HG03558 (cell line): Measurements from ENCODE around the gene NCAPG2.

Experiments used
- ATAC-seq: cut with Tn5 transposase; IDR thresholded peaks from one replicate; pipeline ENCODE4 v1.9.1; 2021; ENCODE audit warnings: moderate number of reproducible peaks; ENCODE audit not compliant: unreplicated experiment; ENCODE audit errors: extremely low read depth

The NCAPG2 gene

GRCh38 chr7:158603773-158604755, 100.5 kb downstream of the NCAPG2 start:
- ATAC-seq, result no peak

DNA sequence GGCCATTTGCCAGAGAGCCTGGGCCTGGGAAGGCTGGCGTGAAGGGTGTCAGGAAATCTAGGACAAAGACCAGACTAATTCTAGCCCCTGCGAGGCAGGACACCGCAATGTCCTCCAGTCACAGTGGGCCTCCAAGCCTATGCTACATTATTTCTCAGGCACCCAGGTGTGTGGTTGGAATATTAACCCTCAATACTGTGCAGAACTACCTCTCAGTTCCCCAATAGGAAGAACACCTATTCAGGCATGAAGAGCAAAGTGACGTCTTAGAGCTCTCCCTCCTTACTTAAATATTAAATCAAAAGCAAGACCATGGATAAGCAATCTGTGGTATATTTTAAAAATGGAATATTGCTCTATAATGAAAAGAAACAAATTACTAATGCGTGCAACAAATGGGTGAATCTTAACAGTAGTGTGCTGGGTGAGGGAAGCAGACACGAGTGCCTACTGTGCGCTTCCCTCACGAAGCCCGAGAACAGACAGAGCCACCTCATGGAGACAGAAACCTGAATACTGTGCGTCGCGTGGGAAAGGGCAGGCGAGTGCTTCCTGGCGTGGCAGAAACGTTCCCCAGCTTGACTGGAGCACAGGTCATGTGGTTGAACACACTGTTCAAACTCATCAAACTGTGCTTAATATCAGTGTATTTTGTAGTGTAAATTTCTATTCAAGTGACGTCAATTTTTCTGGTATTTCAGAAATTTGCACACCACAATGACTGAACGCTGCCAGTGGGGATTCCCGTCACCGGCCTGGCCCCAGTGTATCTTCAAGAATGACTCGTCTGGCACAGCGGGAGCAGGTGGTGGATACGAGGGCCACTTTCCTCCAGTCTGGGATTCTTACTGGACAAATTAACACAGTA, 101.5 kb downstream of the NCAPG2 start:
- ATAC-seq, result no peak

- ATAC-seq, result no peak
Observed at GRCh38 chr7:158602041-158602440, 102.6 kb downstream of the NCAPG2 start.

DNA sequence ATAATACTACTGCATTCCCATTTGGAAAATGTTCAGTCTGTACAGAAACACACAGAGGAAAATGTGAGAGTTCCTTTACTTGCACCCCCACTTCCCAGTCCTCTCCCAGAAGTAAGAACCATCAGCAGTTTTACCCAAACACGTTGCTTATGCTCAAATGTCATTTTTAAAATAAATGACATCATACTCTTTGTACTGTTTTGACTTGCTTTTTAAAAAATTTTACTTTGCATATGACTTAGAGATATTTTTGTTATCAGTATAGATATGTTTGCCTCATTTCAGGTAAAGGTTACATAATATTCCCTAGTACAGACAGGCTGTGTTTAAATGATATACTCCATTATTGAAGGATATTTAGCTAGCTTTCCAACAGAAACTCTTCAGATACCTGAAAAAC, 103.5 kb downstream of the NCAPG2 start:
- no peak for ATAC-seq

GRCh38 chr7:158596745-158597144, 107.9 kb downstream of the NCAPG2 start:
- ATAC-seq, result no peak

DNA sequence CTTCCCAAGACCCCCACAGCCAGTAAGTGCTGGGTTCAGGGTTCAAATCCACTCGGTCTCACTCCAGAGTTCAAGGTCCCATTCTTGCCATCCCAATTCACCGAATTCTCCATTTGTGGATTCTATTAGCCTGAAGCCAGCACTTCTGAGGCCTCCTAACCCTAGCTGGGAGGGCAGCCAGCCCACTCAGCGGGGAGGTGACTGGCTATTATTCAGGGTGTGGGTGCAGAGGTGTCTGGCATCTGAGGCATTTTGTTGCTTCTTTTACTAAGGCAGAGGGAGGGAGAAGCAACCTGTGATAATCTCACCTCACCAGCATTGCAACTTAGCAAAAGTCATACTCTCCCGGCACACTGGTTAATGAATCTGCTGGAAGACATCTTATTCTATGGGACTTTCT, 108.3 kb downstream of the NCAPG2 start:
- no peak for ATAC-seq

GRCh38 chr7:158595068-158595467, 109.5 kb downstream of the NCAPG2 start:
- ATAC-seq, result no peak

DNA sequence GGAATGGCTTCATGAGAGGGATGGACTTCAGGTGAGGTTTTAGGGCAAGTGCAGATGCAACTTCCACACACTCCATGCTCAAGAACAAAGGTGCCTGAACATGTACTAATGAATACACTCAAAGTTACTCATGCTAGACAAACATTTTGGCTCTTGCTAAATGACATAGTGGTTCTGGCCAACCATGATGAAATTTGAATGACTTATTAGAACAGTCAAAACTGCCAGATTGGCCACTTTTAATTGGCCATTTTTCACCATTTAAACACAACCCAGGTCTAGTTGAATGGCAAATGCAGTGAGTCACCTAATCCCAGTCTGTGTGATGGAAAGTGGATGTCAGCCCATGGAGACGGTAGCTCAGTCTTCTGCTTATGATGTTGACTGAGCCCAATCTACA, 112.1 kb downstream of the NCAPG2 start:
- no peak for ATAC-seq

DNA sequence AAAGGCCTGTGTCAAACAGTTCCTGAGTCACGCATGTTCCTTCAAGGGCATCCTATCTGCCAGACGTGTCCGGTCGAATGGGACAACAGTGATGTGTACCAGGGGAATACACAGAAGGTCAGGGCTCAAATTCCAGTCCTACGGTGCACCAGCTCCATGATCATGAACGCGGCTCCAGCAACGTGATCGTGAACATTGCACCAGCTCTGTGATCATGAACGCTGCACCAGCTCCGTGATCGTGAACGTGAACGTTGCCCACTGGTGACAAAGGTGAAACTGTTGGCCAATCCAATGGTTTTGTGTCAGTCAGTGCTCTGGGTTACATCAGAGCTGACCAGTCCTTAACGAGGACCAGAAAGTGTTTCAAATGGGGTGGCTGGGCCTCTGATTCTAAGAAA, 112.7 kb downstream of the NCAPG2 start:
- ATAC-seq, result no peak

DNA sequence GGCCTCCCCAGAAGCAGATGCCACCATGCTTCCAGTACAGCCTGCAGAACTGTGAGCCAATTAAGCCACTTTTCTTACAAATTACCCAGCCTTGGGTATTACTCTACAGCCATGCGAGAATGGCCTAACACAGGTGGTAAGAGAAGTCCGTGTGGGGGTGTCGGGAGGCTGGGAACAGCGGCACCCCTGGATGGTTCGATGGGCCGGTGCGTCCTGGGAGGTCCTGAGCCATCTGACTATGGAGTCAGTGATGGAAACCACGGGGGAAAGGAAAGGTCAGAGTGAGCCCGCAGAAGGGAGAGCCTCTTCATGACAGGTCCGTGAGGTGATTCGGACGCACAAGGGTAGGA, 114.4 kb downstream of the NCAPG2 start:
- ATAC-seq, result no peak

DNA sequence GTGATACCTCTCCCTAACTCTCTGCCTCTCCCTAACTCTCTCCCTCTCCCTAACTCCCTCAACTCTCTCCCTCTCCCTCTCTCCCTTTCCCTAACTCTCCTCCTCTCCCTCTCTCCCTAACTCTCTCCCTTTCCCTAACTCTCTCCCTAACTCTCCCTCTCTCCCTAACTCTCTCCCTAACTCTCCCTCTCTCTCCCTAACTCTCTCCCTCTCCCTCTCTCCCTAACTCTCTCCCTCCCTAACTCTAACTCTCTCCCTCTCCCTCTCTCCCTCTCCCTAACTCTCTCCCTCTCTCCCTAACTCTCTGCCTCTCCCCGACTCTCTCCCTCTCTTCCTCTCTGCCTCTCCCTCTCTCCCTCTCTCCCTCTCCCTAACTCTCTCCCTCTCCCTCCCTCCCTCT, 115.0 kb downstream of the NCAPG2 start:
- ATAC-seq, result no peak

DNA sequence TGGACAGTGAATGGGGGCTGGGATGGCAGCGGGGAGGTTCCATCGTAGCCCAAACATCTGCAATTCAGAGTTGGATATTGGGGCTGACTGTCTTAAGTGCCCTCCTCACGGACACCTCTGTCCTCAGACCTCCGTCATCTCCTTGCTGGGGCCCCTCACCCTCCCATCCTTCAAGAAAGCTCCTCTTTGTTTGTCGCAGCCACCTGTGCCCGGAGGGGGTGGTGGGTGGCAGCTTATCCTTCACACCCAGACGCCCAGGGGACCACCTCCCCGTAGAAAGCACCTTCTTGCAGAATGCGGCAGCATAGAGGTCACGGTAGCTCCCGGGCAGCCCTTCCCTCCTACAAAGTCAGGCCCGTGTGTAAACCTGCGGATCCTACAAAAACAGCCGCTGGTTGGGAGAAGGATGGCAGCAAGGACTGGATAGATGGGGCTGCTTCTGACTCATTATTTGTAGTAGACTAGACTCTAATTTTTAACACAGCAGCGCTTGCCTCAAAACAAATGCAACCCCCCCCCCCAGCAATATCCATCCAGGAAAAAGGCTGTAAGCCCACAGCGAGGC, 115.6 kb downstream of the NCAPG2 start:
- no peak for ATAC-seq

- ATAC-seq, result no peak
Observed at GRCh38 chr7:158588085-158588877, 116.3 kb downstream of the NCAPG2 start.

- peak; percentile 50 for ATAC-seq
Observed at GRCh38 chr7:158587162-158588084, 117.2 kb downstream of the NCAPG2 start, which contains the start of gene PTPRN2. Gene PTPRN2 (minus strand): TSS chr7:158587823.

DNA sequence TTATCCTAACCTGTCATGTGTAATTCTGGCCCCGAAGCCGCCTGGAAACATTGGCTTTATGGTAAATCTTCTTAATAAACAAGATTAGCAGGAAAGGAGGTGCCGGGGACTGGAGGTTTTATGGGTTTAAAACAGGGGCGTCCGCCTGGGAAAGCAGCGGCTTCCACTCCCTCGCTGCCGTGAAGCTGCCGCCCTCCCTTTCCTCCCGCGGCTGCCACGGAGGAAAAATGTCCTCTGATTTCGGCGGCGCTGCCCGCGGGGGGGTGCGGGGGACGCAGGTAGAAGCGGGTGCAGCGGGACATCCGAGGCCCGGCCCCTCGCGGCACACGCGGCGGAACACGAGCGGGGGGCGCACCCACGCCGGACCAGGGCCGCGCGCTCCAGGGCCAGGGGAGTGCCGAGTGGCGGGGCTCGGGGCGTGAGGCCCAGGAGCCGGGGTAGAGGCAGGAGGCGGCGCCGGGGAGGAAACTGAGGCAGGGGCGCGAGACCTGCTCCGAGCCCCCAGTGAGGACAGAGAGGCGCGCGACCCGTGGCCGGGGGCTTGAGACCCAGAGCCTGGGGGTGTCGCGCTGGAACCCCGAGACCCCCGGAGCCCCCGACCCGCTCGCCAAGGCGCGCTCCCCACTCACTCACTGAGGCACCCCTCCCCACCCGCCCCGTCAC, 118.0 kb downstream of the NCAPG2 start:
- no peak for ATAC-seq

DNA sequence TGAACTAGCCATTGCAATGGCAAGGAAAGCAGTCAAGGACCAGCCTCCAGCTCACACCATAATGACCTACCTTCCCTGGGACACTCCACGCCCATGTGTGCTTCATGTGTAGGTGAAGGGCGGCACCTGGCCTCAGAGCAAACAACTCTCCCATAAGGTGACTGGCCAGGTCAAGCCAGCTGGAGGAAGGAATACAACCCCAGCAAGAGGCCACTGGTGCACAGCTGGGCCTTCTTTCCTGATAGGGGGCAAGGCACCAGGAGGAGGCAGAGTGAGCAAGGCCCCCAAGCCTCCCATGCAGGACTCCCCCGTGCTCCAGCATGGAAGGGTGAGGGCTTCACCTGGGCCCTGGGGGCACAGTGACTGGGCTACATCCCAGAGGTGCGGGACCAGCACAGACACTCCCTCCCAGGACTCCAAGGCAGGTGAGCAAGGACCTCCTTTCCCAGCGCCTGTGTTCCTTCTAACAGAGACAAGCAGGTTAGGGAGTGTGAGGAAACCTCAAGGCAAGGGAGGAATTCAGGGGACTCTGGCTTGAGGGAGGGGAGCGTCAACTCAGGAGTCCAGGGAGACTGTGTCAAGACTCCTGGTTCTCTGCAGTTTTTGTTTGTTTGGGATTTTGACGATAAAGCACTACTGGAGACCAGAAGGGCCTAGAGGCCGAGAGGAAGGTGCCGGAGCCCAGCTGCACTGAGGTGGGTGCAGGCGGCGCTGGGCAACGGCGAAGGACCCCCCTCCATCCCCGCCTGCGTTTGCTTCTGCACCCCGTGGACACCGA, 118.7 kb downstream of the NCAPG2 start:
- ATAC-seq, result no peak

DNA sequence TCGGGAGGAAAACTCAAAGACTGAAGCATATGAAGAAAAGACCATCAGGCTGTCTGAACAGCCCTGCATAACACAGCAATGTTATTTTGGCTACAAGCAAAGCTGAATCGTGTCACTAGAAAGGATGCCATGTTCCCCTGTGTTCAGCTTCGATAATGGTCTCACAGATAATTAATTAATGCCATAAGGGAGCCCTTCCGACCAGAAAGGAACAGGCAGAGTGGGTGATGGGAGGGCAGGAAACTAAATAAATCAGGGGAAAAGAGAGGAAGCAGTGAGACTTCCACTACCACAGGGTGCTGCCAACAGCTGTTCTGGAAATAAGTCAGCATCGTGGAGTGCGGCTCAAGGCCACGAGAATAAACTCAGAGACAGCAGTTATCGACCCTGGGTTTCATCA, 120.2 kb downstream of the NCAPG2 start:
- no peak for ATAC-seq

- ATAC-seq, result no peak
Observed at GRCh38 chr7:158583810-158584209, 120.8 kb downstream of the NCAPG2 start.
